Right renal pelvis (tissue), 4 donors: ENCODE results near the gene SYCE1. TPM values are rescaled to one million over a fixed set of nuclear protein-coding genes. Genes with fewer than 3 reads are reported as not detected.
"Not testable (repeated sequence)": the region's sequence is repeated elsewhere in the genome, so short reads cannot be mapped to it uniquely, and the experiment has no call there.

Experiments
- DNase-seq, 4 donors: peaks; one replicate each; pipeline ENCODE4 v3.0.0-alpha.2; 2013; ENCODE audit warnings: low read depth in 4 of 4, low spot score in 3 of 4, missing footprints in 1 of 4
- polyA plus RNA-seq, 4 donors: library from polyadenylated mRNA; unstranded; fragments of 120-200 nt; gene quantifications; one replicate each; pipeline ENCODE4 v1.2.1, GENCODE V29; 2013; ENCODE audit not compliant: insufficient read length in 4 of 4

SYCE1 gene
- under 1 TPM in 3 of 4 donors, not detected in 1; 0.22 to 0.65 (median 0.42) TPM for polyA plus RNA-seq

GRCh38 chr10:133565441-133566294 lies at the start of gene SYCE1:
SYCE1 (minus strand) TSS chr10:133565583; CDS start chr10:133565529, 54 bp downstream.
- DNase-seq: no peak

- no peak for DNase-seq
These were observed 49.6 kb upstream of the SYCE1 start for GRCh38 chr10:133614830-133615580.

- no peak for DNase-seq
These were observed 48.3 kb upstream of the SYCE1 start for GRCh38 chr10:133613699-133614098.

GRCh38 chr10:133611079-133611478 lies 45.7 kb upstream of the SYCE1 start:
- no peak for DNase-seq

DNA sequence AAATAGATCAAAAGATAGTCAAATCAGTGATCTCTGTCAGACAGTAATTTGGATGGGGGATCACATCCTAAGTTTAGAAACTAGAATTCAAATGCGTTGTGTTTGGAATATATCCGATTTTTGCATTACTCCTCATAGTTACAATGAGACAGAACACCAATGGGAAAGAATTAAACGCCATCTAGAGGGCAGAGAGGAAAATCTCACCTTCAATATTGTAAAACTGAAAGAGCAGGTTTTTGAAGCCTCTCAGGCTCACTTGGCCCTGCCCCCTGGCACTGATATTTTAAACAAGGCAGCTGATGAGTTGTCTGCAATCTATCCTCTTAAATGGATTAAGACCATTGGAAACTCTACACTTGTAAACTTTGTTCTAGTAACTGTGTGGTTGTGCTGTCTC lies 43.5 kb upstream of the SYCE1 start:
- no peak for DNase-seq

- DNase-seq: not testable (repeated sequence)
These were observed 38.1 kb upstream of the SYCE1 start for GRCh38 chr10:133603434-133603833.

GRCh38 chr10:133600657-133601056 lies 35.3 kb upstream of the SYCE1 start:
- no peak for DNase-seq

DNA sequence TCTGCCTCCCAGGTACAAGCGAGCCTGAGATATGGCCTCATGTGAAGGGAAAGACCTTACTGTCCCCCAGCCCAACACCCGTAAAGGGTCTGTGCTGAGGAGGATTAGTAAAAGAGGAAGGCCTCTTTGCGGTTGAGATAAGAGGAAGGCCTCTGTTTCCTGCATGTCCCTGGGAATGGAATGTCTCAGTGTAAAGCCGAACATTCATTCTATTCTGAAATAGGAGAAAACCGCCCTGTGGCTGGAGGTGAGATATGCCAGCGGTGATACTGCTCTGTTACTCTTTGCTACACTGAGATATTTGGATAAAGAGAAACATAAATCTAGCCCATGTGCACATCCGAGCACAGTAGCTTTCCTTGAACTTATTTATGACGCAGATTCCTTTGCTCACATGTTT lies 34.5 kb upstream of the SYCE1 start:
- DNase-seq: not testable (repeated sequence)

GRCh38 chr10:133592716-133593115 lies 27.3 kb upstream of the SYCE1 start:
- DNase-seq: no peak

DNA sequence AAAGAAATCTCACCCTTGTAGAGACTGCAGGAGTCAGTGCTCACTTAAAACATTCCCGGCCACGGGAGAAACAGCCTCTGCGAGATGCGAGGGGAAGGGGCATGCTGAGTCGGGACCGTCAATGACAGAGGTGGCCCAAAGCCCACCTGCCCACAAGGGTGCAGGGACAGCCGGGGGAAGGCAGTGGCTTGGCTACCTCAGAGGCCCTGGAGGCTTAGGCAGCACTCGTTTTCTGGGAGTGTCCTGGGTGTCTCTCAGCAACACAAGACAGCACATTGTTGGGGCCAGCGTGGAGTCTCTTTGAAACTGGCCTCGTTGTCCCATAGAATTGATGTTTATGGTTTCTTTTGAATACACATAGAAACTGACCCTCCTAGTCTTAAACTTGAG lies 25.6 kb upstream of the SYCE1 start:
- no peak for DNase-seq

DNA sequence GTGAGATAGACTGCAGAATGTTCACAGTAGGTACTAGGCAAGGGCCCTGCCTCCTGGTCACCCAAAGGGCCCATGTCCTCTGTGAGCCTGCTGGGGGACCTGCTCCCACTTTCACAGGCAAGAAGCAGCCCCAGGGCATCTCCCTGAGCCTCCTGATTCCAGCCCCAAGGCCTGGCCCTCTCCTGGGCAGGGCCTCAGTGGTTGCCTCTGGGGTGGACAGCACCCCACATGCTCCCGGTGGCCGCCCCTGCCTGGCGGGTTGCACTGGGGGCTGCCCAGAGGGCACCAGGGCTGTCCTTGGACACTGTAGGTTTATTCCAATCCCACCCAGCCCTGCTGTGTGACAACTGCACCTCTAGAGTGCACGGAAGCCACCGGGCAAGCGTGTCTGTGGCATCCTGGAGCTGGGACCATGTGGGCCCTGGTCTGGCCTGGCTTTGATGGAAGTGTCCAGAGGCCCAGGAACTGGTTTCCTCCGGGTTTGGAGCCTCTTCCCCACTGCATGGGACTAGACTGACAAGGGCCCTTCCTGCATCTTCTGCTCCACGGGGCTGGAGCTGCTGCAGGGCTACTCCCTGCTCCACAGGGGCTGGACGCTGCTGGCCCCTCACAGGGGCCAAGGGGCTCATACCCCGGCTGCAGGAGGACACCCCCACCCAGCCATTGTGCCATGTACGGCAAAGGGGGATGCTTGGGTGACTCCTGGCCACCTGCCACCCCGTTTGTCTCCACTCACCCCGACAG lies 25.0 kb upstream of the SYCE1 start:
- no peak for DNase-seq

- not testable (repeated sequence) for DNase-seq
These were observed 11.7 kb upstream of the SYCE1 start for GRCh38 chr10:133577037-133577436.

DNA sequence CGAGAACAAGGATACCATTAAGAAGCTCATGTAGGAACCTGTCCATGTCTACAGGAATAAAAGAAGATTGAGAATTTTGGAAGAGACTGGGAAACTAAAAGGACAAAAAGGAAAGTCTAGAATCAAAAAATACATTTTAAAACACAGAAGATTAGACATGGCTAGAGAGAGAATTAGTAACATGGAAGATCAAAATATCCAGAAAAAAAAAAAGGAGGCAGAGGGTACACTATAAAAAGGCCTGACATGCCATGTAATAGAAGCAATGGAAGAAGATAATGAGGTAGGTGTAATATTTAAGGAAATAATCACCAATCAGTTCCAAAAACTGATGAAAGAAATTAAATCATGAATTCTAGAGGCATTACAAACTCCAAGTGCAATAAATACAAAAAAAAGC lies 8.1 kb upstream of the SYCE1 start:
- DNase-seq: not testable (repeated sequence)

DNA sequence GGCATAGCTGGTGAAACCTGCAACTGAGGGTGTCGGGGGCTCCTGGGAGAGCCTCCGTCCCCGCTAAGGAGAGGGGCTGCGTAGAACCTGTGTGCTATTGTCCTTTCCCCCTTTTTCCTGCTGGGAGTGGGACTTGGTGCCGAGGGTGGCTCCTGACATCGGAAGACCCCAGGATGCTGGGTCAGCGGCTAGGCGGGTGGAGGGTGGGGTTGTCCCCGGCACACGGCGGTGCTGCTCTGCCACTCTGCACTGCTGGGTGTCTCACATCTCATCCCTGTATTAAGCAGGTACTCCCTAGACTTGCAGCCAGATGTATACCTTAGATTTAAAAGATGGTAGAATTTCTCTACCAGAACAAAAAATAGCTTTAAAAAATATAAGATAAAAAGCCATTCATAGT lies 6.7 kb upstream of the SYCE1 start:
- not testable (repeated sequence) for DNase-seq

- not testable (repeated sequence) for DNase-seq
These were observed 4.4 kb upstream of the SYCE1 start for GRCh38 chr10:133569801-133570200.

GRCh38 chr10:133568831-133569527 lies 3.6 kb upstream of the SYCE1 start:
- DNase-seq: not testable (repeated sequence)

- no peak for DNase-seq
These were observed 2.9 kb upstream of the SYCE1 start for GRCh38 chr10:133568287-133568614.

GRCh38 chr10:133567609-133568286 lies 2.4 kb upstream of the SYCE1 start:
- DNase-seq: no peak

DNA sequence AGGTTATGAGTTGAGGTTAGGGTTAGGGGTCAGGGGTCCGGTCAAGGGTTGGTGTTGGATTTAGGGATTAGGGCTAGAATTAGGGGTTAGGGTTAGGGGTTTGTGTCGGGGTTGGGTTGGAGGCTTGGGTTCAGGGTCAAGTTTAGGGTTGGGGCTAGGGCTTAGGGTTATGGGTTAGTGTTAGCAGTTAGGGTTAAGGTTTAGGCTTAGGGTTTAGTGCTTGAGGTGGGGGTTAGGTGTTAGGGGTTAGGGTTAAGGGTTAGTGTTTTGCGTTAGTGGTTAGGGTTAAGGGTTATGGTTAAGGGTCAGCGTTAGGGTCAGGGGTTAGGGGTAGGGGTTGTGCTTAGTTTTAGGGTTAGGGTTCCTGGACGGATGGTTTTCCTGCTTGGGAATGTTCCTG lies 1.7 kb upstream of the SYCE1 start:
- no peak for DNase-seq

- DNase-seq: no peak
These were observed 567 bp downstream of the SYCE1 start for GRCh38 chr10:133564816-133565215.
